HCT116 (cell line): ENCODE results near the gene USP17L27. TPM values are rescaled to one million over a fixed set of nuclear protein-coding genes. Genes with fewer than 3 reads are reported as not detected.
"Not testable (repeated sequence)": the region's sequence is repeated elsewhere in the genome, so short reads cannot be mapped to it uniquely, and the experiment has no call there.

Experiments used
- ATAC-seq: fragments of 200-7000 bp; cut with Tn5 transposase; 2 replicates; pipeline ENCODE4 v1.9.1; 2020; ENCODE audit warnings: mild to moderate bottlenecking, moderate library complexity
- Bru-seq: library from RNA; stranded (reverse); fragments of 400-500 nt; gene quantifications from one replicate; lab custom pipeline; 2021; lab: Mats Ljungman, UMichigan
- BruChase-seq, 2 experiments: library from RNA; stranded (reverse); fragments of 400-500 nt; gene quantifications; one replicate each; lab custom pipeline; 2021; lab: Mats Ljungman, UMichigan
- BruUV-seq: library from RNA; stranded (reverse); fragments of 400-500 nt; replicated peaks from 2 replicates; lab custom pipeline; 2021; lab: Mats Ljungman, UMichigan
- CTCF ChIA-PET: fragments of 300-600 bp; sonication (Branson Sonifier 250); formaldehyde crosslinking; loops from one replicate; lab custom pipeline; 2021; ENCODE audit warnings: antibody characterized with exemption; lab: Charles Lee
- POLR2A ChIA-PET: fragments of 300-600, 350-600 bp; sonication (Branson Sonifier 250); formaldehyde crosslinking; loops from one replicate; lab custom pipeline; 2021; ENCODE audit warnings: antibody characterized with exemption; lab: Charles Lee
- RAD21 ChIA-PET, 2 experiments: fragments of 300-600 bp; sonication (Branson Sonifier 250); formaldehyde crosslinking; loops; one replicate each; lab custom pipeline; 2023; ENCODE audit warnings: low total read pairs in 2 of 2; ENCODE audit not compliant: uncharacterized antibody in 2 of 2, unreplicated experiment in 2 of 2, low non-redundant PET in 1 of 2; lab: Charles Lee
- DNase-seq: peaks from one replicate; pipeline ENCODE4 v3.0.0-alpha.2; 2010; ENCODE audit warnings: low read depth, low spot score
- H2AFZ ChIP-seq: fragments of 200-600 bp; shearing (Covaris generic), sonication (generic); 2 replicates; pipeline ENCODE4 v1.6.1; 2017; ENCODE audit warnings: low read depth, mixed run types, mixed read lengths, antibody characterized with exemption, low read length; ENCODE audit not compliant: poor library complexity, severe bottlenecking
- H3K27ac ChIP-seq: 2 replicates; pipeline ENCODE4 v1.5.1; 2012; ENCODE audit warnings: low read depth, low read length
- H3K27me3 ChIP-seq: fragments of 200-600 bp; sonication (generic); 2 replicates; pipeline ENCODE4 v1.6.1; 2016; ENCODE audit warnings: mixed run types, low read length, mixed read lengths; ENCODE audit not compliant: insufficient read depth
- H3K36me3 ChIP-seq, 2 experiments: fragments of 200-500 bp in 1 of 2; fragments of 200-600 bp in 1 of 2; sonication (Bioruptor generic) in 1 of 2; sonication (generic) in 1 of 2; 2 replicates each; pipeline versions ENCODE4 v1.5.1 to v1.6.1; 2014 to 2016; ENCODE audit warnings: low read length in 2 of 2, inconsistent platforms in 1 of 2, mixed read lengths in 1 of 2, mixed run types in 1 of 2; ENCODE audit not compliant: insufficient read depth in 2 of 2, control insufficient read depth in 1 of 2
- H3K4me1 ChIP-seq, 2 experiments: fragments of 200-600 bp in 1 of 2; sonication (generic) in 1 of 2; 2 replicates each; pipeline versions ENCODE4 v1.5.1 to v1.6.1; 2012 to 2017; ENCODE audit warnings: low read length in 2 of 2, inconsistent platforms in 1 of 2, mild to moderate bottlenecking in 1 of 2, mixed read lengths in 1 of 2, mixed run types in 1 of 2, moderate library complexity in 1 of 2; ENCODE audit not compliant: insufficient read depth in 2 of 2, control insufficient read depth in 1 of 2
- H3K4me2 ChIP-seq: fragments of 200-600 bp; sonication (generic); 2 replicates; pipeline ENCODE4 v1.6.1; 2017; ENCODE audit warnings: mixed run types, low read length, mixed read lengths
- H3K4me3 ChIP-seq, 2 experiments: fragments of 200-600 bp in 1 of 2; sonication (generic) in 1 of 2; replicated peaks in 1 of 2; 2 replicates each; pipeline ENCODE4 v1.5.1; 2011 to 2016; ENCODE audit warnings: low read length in 2 of 2, control low read depth in 1 of 2, low read depth in 1 of 2, mild to moderate bottlenecking in 1 of 2, mixed read lengths in 1 of 2, mixed run types in 1 of 2
- H3K79me2 ChIP-seq: fragments of 200-600 bp; sonication (generic); 2 replicates; pipeline ENCODE4 v1.6.1; 2017; ENCODE audit warnings: mild to moderate bottlenecking, mixed run types, low read length, moderate library complexity, mixed read lengths; ENCODE audit not compliant: insufficient read depth
- H3K9ac ChIP-seq: fragments of 200-600 bp; sonication (generic); 2 replicates; pipeline ENCODE4 v1.6.1; 2016; ENCODE audit warnings: low read length, mixed read lengths
- H3K9me2 ChIP-seq: fragments of 200-600 bp; sonication (generic), shearing (Covaris generic); 2 replicates; pipeline ENCODE4 v1.6.1; 2017; ENCODE audit warnings: mixed run types, mild to moderate bottlenecking, moderate library complexity; ENCODE audit not compliant: insufficient read depth
- H3K9me3 ChIP-seq, 2 experiments: fragments of 200-500 bp in 1 of 2; fragments of 200-600 bp in 1 of 2; sonication (Bioruptor generic) in 1 of 2; sonication (generic) in 1 of 2; 2 replicates each; pipeline ENCODE4 v1.6.1; 2014 to 2017; ENCODE audit warnings: low read length in 2 of 2, mixed read lengths in 2 of 2, inconsistent platforms in 1 of 2, low read depth in 1 of 2, mild to moderate bottlenecking in 1 of 2, mixed run types in 1 of 2, moderate library complexity in 1 of 2; ENCODE audit not compliant: control insufficient read depth in 1 of 2, insufficient read depth in 1 of 2
- H4K20me1 ChIP-seq: fragments of 200-600 bp; sonication (generic), shearing (Covaris generic); 2 replicates; pipeline ENCODE4 v1.6.1; 2017; ENCODE audit warnings: mixed run types, mild to moderate bottlenecking, moderate library complexity; ENCODE audit not compliant: insufficient read depth
- intact Hi-C: fragments of 100-400 bp; cut with micrococcal nuclease; formaldehyde crosslinking; loops from 2 replicates; pipeline ENCODE4 v1.10.0; 2022
- long read RNA-seq: library from polyadenylated mRNA; unstranded; transcript quantifications from one replicate; pipeline ENCODE4 v2.0.0, GENCODE V29; 2021; ENCODE audit not compliant: unreplicated experiment
- polyA plus RNA-seq: library from polyadenylated mRNA; unstranded; fragments of >200 nt; gene quantifications from 2 replicates; pipeline ENCODE4 v1.2.1, GENCODE V29; 2012; ENCODE audit warnings: missing spikeins
- total RNA-seq: library from RNA; stranded (reverse); gene quantifications from one replicate; pipeline ENCODE4 v1.2.1, GENCODE V29; 2021; ENCODE audit not compliant: unreplicated experiment

USP17L27 gene, protein sequence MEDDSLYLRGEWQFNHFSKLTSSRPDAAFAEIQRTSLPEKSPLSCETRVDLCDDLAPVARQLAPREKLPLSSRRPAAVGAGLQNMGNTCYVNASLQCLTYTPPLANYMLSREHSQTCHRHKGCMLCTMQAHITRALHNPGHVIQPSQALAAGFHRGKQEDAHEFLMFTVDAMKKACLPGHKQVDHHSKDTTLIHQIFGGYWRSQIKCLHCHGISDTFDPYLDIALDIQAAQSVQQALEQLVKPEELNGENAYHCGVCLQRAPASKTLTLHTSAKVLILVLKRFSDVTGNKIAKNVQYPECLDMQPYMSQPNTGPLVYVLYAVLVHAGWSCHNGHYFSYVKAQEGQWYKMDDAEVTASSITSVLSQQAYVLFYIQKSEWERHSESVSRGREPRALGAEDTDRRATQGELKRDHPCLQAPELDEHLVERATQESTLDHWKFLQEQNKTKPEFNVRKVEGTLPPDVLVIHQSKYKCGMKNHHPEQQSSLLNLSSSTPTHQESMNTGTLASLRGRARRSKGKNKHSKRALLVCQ
- not detected for total RNA-seq
- not detected in 2 replicates for polyA plus RNA-seq
- not detected for Bru-seq, nascent RNA
- not detected for BruChase-seq, experiment 1, labeled RNA remaining after a 6-hour chase
- BruChase-seq, experiment 2, labeled RNA remaining after a 2-hour chase: not detected
- long read RNA-seq: 0 reads

DNA sequence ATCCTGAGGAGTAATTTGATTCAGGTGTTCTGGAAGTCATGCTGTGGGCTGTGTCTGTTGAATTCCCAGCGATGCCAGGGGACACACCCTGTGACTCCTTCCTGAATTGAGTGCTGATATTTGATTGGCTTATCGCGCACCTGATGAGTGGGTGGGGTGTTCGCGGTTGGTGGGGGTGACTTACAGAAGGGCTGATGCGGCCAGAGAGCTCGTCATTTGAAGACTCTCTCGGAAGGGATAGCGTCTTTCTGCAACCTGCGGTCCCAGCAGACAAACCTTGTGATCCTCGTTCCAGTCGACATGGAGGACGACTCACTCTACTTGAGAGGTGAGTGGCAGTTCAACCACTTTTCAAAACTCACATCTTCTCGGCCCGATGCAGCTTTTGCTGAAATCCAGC, at the start of gene USP17L27:
TSS of gene USP17L27 (plus strand) at position 301 of the 400 bp plus-strand sequence. CDS start at position 301, 0 bp downstream.
- ATAC-seq, BruUV-seq, H3K27me3 ChIP-seq, H3K4me2 ChIP-seq, POLR2A ChIA-PET, H3K9ac ChIP-seq, H3K36me3 ChIP-seq, CTCF ChIA-PET, H3K79me2 ChIP-seq, RAD21 ChIA-PET, H3K4me3 ChIP-seq, H2AFZ ChIP-seq, H3K9me2 ChIP-seq, H3K4me1 ChIP-seq, DNase-seq, H3K27ac ChIP-seq, H4K20me1 ChIP-seq, intact Hi-C loops, H3K9me3 ChIP-seq: not testable (repeated sequence)

DNA sequence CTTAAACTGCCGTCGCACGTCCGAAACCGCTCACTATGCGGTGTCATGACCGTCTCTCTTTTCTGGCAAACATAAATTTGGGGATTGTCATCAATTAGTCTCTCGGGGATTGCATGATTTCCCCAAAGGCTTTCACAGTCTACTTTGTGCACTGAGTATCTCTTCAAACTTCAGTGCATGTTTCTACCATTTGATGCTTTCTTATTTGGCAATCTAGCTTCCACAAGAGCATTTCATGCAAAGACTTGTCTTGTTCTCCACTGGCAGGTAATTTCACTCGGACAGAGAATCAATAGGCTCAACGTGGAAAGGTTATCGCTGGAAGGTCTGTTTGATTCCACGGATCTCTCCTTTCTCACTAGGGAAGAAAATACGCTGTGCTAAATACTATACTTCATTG, 19.8 kb upstream of the USP17L27 start:
- H3K4me3 ChIP-seq, H3K36me3 ChIP-seq, H3K27ac ChIP-seq, POLR2A ChIA-PET, BruUV-seq, DNase-seq, H3K27me3 ChIP-seq, H3K79me2 ChIP-seq, H3K4me1 ChIP-seq, ATAC-seq, H2AFZ ChIP-seq, H3K9ac ChIP-seq, H4K20me1 ChIP-seq, H3K9me2 ChIP-seq, CTCF ChIA-PET, H3K9me3 ChIP-seq, RAD21 ChIA-PET, intact Hi-C loops, H3K4me2 ChIP-seq: not testable (repeated sequence)

DNA sequence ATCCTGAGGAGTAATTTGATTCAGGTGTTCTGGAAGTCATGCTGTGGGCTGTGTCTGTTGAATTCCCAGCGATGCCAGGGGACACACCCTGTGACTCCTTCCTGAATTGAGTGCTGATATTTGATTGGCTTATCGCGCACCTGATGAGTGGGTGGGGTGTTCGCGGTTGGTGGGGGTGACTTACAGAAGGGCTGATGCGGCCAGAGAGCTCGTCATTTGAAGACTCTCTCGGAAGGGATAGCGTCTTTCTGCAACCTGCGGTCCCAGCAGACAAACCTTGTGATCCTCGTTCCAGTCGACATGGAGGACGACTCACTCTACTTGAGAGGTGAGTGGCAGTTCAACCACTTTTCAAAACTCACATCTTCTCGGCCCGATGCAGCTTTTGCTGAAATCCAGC, 19.1 kb upstream of the USP17L27 start, which contains the start of gene USP17L24:
TSS of gene USP17L24 (plus strand) at position 301 of the 400 bp plus-strand sequence. CDS start at position 301, 0 bp downstream.
- H3K27ac ChIP-seq, POLR2A ChIA-PET, H3K4me1 ChIP-seq, RAD21 ChIA-PET, BruUV-seq, ATAC-seq, H3K27me3 ChIP-seq, H3K9ac ChIP-seq, H2AFZ ChIP-seq, H3K9me3 ChIP-seq, H3K36me3 ChIP-seq, H3K9me2 ChIP-seq, H4K20me1 ChIP-seq, DNase-seq, H3K4me2 ChIP-seq, CTCF ChIA-PET, H3K79me2 ChIP-seq, intact Hi-C loops, H3K4me3 ChIP-seq: not testable (repeated sequence)

DNA sequence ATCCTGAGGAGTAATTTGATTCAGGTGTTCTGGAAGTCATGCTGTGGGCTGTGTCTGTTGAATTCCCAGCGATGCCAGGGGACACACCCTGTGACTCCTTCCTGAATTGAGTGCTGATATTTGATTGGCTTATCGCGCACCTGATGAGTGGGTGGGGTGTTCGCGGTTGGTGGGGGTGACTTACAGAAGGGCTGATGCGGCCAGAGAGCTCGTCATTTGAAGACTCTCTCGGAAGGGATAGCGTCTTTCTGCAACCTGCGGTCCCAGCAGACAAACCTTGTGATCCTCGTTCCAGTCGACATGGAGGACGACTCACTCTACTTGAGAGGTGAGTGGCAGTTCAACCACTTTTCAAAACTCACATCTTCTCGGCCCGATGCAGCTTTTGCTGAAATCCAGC, 14.3 kb upstream of the USP17L27 start, which contains the start of gene USP17L25:
TSS of gene USP17L25 (plus strand) at position 301 of the 400 bp plus-strand sequence. CDS start at position 301, 0 bp downstream.
- RAD21 ChIA-PET, CTCF ChIA-PET, POLR2A ChIA-PET: not testable (repeated sequence)

More for the DNA sequence above, 14.3 kb upstream of the USP17L27 start, which contains the start of gene USP17L25:
- DNase-seq, H3K9me3 ChIP-seq, H4K20me1 ChIP-seq, H3K4me1 ChIP-seq, H3K36me3 ChIP-seq, H2AFZ ChIP-seq, ATAC-seq, H3K27me3 ChIP-seq, H3K4me2 ChIP-seq, H3K4me3 ChIP-seq, intact Hi-C loops, H3K9me2 ChIP-seq, H3K27ac ChIP-seq, BruUV-seq, H3K9ac ChIP-seq, H3K79me2 ChIP-seq: not testable (repeated sequence)
